GM21528 (cell line): ENCODE results near the gene NCK1.

Experiments used
- ATAC-seq: cut with Tn5 transposase; IDR thresholded peaks from one replicate; pipeline ENCODE4 v1.9.1; 2021; ENCODE audit warnings: mild to moderate bottlenecking, moderate library complexity; ENCODE audit not compliant: unreplicated experiment, low FRiP score

NCK1 gene

GRCh38 chr3:136904746-136905145, 42.7 kb downstream of the NCK1 start:
- no peak for ATAC-seq

- ATAC-seq = no peak
Measured at GRCh38 chr3:136905549-136905948, 43.5 kb downstream of the NCK1 start.

GRCh38 chr3:136906725-136907124, 44.7 kb downstream of the NCK1 start:
- no peak for ATAC-seq

- no peak for ATAC-seq
Measured at GRCh38 chr3:136908297-136908696, 46.3 kb downstream of the NCK1 start.

- ATAC-seq = no peak
Measured at GRCh38 chr3:136909187-136909586, 47.2 kb downstream of the NCK1 start.

- no peak for ATAC-seq
Measured at GRCh38 chr3:136910697-136911096, 48.7 kb downstream of the NCK1 start.

GRCh38 chr3:136913168-136913567, 51.2 kb downstream of the NCK1 start:
- no peak for ATAC-seq

- ATAC-seq = no peak
Measured at GRCh38 chr3:136914739-136915138, 52.7 kb downstream of the NCK1 start.

- ATAC-seq = no peak
Measured at GRCh38 chr3:136916223-136916622, 54.2 kb downstream of the NCK1 start.

GRCh38 chr3:136919799-136920580, 58.0 kb downstream of the NCK1 start:
- no peak for ATAC-seq

- ATAC-seq = no peak
Measured at GRCh38 chr3:136920904-136921611, 59.0 kb downstream of the NCK1 start.

- no peak for ATAC-seq
Measured at GRCh38 chr3:136925425-136926190, 63.6 kb downstream of the NCK1 start.

GRCh38 chr3:136928240-136928639, 66.2 kb downstream of the NCK1 start:
- no peak for ATAC-seq

GRCh38 chr3:136929977-136930670, 68.1 kb downstream of the NCK1 start:
- ATAC-seq = no peak

- ATAC-seq = no peak
Measured at GRCh38 chr3:136931606-136932005, 69.6 kb downstream of the NCK1 start.

- ATAC-seq = no peak
Measured at GRCh38 chr3:136932523-136932922, 70.5 kb downstream of the NCK1 start.

GRCh38 chr3:136932978-136933772, 71.2 kb downstream of the NCK1 start:
- ATAC-seq = no peak

GRCh38 chr3:136937175-136937574, 75.2 kb downstream of the NCK1 start:
- ATAC-seq = no peak

- ATAC-seq = no peak
Measured at GRCh38 chr3:136937851-136938250, 75.8 kb downstream of the NCK1 start.

- no peak for ATAC-seq
Measured at GRCh38 chr3:136938334-136938733, 76.3 kb downstream of the NCK1 start.
